Choroid plexus epithelial cell (primary cell): Measurements from ENCODE around the gene ITPKC.

Experiments used
- DNase-seq: peaks from one replicate; pipeline ENCODE4 v3.0.0-alpha.2; 2010; ENCODE audit warnings: low read depth
- H3K4me3 ChIP-seq: 2 replicates; pipeline ENCODE4 v1.5.1; 2011; ENCODE audit warnings: low read depth, mild to moderate bottlenecking, control low read depth, low read length, moderate library complexity
- CTCF ChIP-seq: conservative IDR thresholded peaks from 2 replicates; pipeline ENCODE4 v1.5.1; 2011; ENCODE audit warnings: low read depth, mild to moderate bottlenecking, control low read depth, inconsistent platforms, low read length, moderate library complexity

The ITPKC gene

DNA sequence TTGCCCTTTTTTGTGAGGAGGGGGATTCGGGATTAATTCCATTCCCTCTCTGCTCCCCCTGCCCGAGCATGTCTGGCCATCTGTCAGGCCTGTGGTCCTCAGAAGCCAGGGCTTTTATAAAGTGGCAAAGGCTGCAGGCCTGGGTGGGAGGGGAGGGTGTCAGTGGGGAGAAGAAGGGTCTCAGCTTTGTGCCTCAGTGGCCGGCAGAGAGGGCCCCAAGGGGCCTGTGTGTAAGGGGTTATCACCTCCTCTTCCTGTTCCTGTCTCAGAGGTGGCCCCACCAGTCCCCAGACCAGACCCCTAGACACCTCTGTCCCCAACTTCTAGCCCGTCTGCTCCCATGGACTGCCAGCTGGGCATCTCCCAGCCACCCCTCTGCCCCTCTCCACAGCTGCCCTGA is 23.0 kb upstream of the ITPKC start:
- no peak overlapping the region for H3K4me3 ChIP-seq
- no peak for DNase-seq
- no peak for TF ChIP-seq CTCF

DNA sequence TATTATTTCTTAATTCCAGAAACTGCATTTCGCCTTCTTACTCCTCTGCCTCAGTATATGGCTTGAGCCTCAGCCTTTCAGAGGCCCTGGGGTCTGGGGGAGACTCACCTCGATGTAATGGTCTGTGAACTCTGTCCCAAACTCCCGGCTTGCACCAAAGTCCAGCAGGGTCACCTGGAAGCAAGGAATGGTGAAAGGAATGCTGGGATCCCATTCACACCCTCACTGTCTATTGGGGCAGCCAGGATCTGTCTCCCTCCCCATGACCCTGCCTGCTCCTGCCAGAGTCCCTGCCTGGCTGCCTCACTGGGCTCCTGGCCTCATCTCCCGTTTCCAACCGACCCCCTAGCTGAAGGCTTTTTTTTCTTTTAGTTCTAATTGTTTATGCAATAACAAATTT is 21.0 kb upstream of the ITPKC start:
- no peak overlapping the region for H3K4me3 ChIP-seq
- TF ChIP-seq CTCF = no peak
- DNase-seq = no peak

DNA sequence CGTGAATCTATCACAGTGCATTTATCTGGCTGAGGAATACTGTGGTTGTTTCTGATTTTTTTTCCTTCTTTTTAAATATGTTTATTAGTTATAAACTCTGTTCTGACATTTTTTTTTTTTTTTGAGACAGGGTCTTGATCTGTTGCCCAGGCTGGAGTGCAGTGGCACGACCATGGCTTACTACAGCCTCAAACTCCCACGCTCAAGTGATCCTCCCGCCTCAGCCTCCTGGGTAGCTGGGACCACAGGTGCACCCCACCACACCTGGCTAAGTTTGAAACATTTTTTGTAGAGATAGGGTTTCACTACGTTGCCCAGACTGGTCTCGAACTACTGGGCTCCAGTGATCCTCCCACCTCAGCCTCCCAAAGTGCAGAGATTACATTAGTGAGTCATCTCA is 19.9 kb upstream of the ITPKC start:
- no peak for DNase-seq
- no peak for TF ChIP-seq CTCF

GRCh38 chr19:40700083-40700482 is 16.8 kb upstream of the ITPKC start:
- no peak for DNase-seq
- TF ChIP-seq CTCF = no peak
- H3K4me3 ChIP-seq = no peak overlapping the region

More for the DNA sequence above, 19.9 kb upstream of the ITPKC start:
- H3K4me3 ChIP-seq = no peak overlapping the region

DNA sequence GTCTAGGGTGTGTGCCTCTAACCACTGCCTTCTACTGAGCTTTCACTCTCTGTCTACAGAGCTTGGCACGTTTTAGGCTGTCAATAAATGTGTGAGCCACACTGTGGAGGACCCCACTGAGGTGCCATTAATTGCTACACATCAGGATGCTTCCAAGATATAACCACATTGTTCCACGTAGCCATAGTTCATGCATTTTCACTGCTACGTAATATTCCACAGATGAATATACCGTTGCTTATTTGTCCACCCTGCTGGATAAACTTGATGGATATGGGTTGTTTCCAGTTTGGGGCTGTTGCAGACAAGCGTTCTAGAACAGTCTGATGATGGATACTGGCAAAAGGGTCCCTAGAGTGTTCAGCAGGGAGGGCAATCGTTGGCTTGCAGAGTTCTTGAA is 15.2 kb upstream of the ITPKC start:
- no peak for TF ChIP-seq CTCF
- no peak overlapping the region for H3K4me3 ChIP-seq
- no peak for DNase-seq

GRCh38 chr19:40702337-40703012 is 14.4 kb upstream of the ITPKC start:
- no peak overlapping the region for H3K4me3 ChIP-seq
- peak; percentile 62 for TF ChIP-seq CTCF
- DNase-seq = peak; percentile 51

- no peak for DNase-seq
- no peak for TF ChIP-seq CTCF
- no peak overlapping the region for H3K4me3 ChIP-seq
Observed at GRCh38 chr19:40703029-40703755, 13.7 kb upstream of the ITPKC start.
